Esophagus muscularis mucosa (tissue), 4 donors: ENCODE data around the gene TMEM8B.
A peak's percentile ranks its signal among the peaks of the same experiment; 100 is the strongest.

Experiments used
- EP300 ChIP-seq: sonication (generic); formaldehyde crosslinking; IDR thresholded peaks from one replicate; pipeline ENCODE4 v1.6.1; 2017; ENCODE audit warnings: antibody characterized with exemption
- POLR2A ChIP-seq: fragments of 450-650 bp; IDR thresholded peaks from one replicate; pipeline ENCODE4 v1.6.1; 2017; ENCODE audit warnings: antibody characterized with exemption, moderate library complexity, mild to moderate bottlenecking, low read depth
- TF ChIP-seq, protein P1 (sequence below), 3 experiments: fragments of 200-600 bp in 2 of 3; fragments of 450-650 bp in 1 of 3; sonication (generic) in 2 of 3; IDR thresholded peaks; one replicate each; pipeline ENCODE4 v1.5.1; 2017 to 2019; ENCODE audit warnings: antibody characterized with exemption in 3 of 3, mild to moderate bottlenecking in 2 of 3, moderate library complexity in 1 of 3

DNA sequence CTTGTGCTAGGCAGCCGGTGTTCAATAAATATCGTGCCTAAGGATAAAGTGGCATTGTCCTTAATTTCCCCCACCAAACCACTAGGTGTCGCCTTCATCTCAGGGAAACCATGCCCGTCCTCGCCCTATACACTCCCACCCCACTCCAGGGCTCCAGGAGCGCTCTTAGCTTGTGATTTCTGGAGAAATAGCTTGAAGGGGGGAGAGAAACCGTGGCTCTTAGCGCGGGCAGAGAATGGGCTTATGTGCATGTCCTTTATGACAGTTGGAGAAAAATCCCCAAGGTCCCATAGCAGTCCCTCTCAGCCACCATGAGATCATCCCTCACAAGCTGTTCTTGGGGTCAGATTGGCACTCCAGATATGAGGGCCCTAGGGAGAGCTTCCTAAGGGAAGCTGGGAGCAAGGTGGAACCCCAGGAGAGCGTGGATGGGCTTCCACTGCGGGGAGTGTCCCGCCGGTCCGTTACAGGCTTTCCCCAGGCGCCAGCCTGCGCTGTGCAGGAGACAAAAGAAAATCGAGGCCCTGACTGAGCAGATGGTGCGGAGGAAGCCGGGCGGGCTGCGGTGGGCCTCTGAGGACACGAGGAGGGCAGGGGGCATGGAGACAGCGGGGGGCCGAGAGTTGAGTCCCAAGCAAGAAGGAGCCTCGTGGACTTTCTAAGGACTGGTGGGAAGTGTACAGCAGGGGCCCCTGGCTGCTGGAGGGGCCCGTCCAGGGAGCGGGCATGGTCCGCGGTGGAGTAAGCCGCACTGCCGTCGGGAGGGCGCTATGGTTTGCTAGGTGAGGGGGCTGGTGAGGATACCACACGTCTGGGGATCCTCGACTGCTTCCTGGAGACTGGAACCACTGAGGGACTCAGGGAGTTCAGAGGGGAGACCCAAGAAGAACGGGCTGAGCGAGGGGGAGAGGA, 38.4 kb upstream of the TMEM8B start:
- TF ChIP-seq, protein P1, sequence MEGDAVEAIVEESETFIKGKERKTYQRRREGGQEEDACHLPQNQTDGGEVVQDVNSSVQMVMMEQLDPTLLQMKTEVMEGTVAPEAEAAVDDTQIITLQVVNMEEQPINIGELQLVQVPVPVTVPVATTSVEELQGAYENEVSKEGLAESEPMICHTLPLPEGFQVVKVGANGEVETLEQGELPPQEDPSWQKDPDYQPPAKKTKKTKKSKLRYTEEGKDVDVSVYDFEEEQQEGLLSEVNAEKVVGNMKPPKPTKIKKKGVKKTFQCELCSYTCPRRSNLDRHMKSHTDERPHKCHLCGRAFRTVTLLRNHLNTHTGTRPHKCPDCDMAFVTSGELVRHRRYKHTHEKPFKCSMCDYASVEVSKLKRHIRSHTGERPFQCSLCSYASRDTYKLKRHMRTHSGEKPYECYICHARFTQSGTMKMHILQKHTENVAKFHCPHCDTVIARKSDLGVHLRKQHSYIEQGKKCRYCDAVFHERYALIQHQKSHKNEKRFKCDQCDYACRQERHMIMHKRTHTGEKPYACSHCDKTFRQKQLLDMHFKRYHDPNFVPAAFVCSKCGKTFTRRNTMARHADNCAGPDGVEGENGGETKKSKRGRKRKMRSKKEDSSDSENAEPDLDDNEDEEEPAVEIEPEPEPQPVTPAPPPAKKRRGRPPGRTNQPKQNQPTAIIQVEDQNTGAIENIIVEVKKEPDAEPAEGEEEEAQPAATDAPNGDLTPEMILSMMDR (IDR thresholded peaks at IDR 0.05): peak; percentile 83 to 91 (median 85)
- no peak for TF ChIP-seq POLR2A
- no peak for TF ChIP-seq EP300
